NK-92 (cell line): ENCODE measurements around the gene ARSA.

Source experiments
- DNase-seq: peaks from one replicate; lab custom pipeline; 2025; ENCODE audit not compliant: unreplicated experiment; lab: John Stamatoyannopoulos, UW

The ARSA gene

GRCh38 chr22:50582493-50583293 is 45.3 kb downstream of the ARSA start, which contains the start of gene CHKB:
Gene CHKB, minus strand, starts transcription at chr22:50582849. Its CDS starts 68 bp downstream, at chr22:50582781.
- peak; percentile 71 for DNase-seq

GRCh38 chr22:50581950-50582492 is 45.9 kb downstream of the ARSA start:
- no peak for DNase-seq

GRCh38 chr22:50581031-50581949 is 46.7 kb downstream of the ARSA start:
- no peak for DNase-seq

GRCh38 chr22:50579752-50580151 is 48.2 kb downstream of the ARSA start:
- DNase-seq = no peak

GRCh38 chr22:50578776-50579310 is 49.1 kb downstream of the ARSA start:
- DNase-seq = no peak

- DNase-seq = no peak
Measured at GRCh38 chr22:50577987-50578775, 49.8 kb downstream of the ARSA start, which contains the start of gene CPT1B. Gene CPT1B, minus strand, starts transcription at chr22:50578427. Its CDS starts 512 bp downstream, at chr22:50577915.

GRCh38 chr22:50577697-50577986 is 50.3 kb downstream of the ARSA start:
- no peak for DNase-seq

- DNase-seq = no peak
Measured at GRCh38 chr22:50576806-50577696, 50.9 kb downstream of the ARSA start.

- no peak for DNase-seq
Measured at GRCh38 chr22:50576070-50576469, 51.9 kb downstream of the ARSA start.

- no peak for DNase-seq
Measured at GRCh38 chr22:50575426-50575941, 52.5 kb downstream of the ARSA start.
